AML-193 (cell line): ENCODE measurements around the gene PRKCA.

Source experiments
- DNase-seq, 2 experiments: peaks; one replicate each; lab custom pipeline; 2025; lab: John Stamatoyannopoulos, UW

PRKCA gene

GRCh38 chr17:66746736-66747135, 444.3 kb downstream of the PRKCA start:
- DNase-seq: no peak

DNA sequence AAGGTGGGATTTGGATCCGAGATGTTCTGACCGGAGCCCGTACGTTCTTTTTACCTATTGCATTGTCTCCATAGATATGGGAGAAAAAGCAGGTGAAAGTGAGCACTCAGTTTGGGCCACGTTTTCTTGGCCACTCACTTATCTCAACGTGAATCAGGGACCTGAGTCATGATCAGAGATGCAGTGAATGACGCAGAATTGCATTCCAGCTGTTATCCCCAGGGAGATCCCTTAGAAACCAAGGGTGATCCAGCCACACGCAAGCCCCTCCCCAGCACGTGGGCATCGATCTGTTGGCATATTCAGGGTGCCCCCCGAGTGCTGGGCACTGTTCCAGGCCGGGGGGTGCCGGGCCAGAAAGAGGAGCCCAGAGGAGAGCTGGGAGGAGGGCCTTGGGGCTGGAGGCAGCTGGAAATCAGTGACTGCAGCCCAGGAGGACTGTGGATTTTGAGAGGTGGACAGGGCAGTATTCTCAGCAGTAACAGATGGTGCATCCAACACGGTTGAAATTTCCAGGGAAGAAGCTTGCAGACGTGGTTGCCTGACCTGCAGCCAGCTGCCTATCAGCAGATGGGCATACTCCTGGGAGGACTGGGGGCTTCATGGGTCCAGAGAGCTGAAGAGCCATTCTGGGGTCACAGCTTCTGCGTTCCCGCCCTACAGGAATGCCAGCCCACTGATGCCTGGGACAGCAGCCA, 445.3 kb downstream of the PRKCA start:
- no peak for DNase-seq

GRCh38 chr17:66748578-66748977, 446.2 kb downstream of the PRKCA start:
- no peak for DNase-seq

GRCh38 chr17:66749217-66749832, 446.9 kb downstream of the PRKCA start:
- no peak for DNase-seq

DNA sequence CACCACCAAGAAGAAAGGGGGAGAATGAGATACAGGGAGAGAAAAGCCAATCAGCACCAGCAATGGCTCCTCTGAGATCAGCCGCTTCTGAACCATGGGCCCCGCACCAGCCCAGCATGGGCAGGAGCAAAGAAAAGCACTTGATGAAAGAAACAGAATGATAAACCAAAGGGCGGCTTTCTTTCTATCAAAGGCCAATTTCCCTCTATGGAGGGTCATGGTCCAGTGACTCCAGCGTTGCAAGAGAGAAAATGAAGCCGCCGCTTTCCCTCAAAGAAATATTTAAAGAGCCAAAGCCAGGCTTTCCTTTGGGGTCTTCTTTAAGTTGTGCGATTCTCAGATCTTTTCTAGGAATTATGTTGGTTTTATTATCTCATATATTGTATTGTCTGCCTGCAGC, 447.7 kb downstream of the PRKCA start:
- DNase-seq: no peak

- no peak for DNase-seq
Measured at GRCh38 chr17:66750781-66751543, 448.5 kb downstream of the PRKCA start.

GRCh38 chr17:66751771-66752170, 449.4 kb downstream of the PRKCA start:
- no peak for DNase-seq

DNA sequence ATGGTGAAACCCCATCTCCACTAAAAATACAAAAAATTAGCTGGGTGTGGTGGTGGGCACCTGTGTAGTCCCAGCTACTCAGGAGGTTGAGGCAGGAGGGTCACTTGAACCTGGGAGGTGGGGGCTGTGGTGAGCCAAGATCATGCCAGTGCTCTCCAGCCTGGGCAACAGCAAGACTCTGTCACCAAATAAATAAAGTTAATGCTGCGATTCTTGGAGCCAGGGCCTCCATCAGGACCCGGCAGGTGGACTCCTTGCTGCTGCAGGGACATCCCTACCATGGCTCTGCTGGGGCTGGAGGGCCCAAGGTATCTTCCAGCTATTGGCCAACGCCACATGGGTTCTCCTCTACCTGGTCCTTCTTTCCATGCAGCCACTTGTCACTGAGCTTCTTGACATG, 450.0 kb downstream of the PRKCA start:
- no peak for DNase-seq

- DNase-seq: no peak
Measured at GRCh38 chr17:66753126-66753920, 450.9 kb downstream of the PRKCA start.

GRCh38 chr17:66755101-66755943, 452.9 kb downstream of the PRKCA start:
- DNase-seq: no peak

- DNase-seq: no peak
Measured at GRCh38 chr17:66755944-66756290, 453.5 kb downstream of the PRKCA start.

- no peak for DNase-seq
Measured at GRCh38 chr17:66760324-66760723, 457.9 kb downstream of the PRKCA start.

GRCh38 chr17:66762276-66762675, 459.9 kb downstream of the PRKCA start:
- no peak for DNase-seq

- no peak for DNase-seq
Measured at GRCh38 chr17:66763056-66763455, 460.6 kb downstream of the PRKCA start.

DNA sequence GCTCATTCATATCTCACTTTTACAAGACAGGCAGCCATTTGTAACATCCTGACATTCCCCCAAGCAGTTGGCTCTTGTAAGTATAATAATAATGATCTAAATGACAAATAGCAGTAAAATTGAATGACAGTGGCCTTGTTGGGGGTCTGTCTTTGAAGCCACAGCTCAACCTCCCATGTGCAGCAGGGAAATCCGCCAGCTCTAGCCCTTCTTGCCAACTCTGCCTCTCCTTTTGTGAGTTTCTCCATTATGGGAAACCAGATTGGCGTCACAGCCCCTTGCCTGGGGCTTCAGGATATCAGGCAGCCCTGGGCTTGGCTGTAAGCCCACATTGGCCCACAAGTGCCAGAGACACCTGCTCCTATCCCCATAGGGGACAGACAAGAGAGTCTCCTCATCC, 462.1 kb downstream of the PRKCA start:
- no peak for DNase-seq

- no peak for DNase-seq
Measured at GRCh38 chr17:66767154-66767933, 464.9 kb downstream of the PRKCA start.

GRCh38 chr17:66769911-66770310, 467.5 kb downstream of the PRKCA start:
- DNase-seq: no peak

DNA sequence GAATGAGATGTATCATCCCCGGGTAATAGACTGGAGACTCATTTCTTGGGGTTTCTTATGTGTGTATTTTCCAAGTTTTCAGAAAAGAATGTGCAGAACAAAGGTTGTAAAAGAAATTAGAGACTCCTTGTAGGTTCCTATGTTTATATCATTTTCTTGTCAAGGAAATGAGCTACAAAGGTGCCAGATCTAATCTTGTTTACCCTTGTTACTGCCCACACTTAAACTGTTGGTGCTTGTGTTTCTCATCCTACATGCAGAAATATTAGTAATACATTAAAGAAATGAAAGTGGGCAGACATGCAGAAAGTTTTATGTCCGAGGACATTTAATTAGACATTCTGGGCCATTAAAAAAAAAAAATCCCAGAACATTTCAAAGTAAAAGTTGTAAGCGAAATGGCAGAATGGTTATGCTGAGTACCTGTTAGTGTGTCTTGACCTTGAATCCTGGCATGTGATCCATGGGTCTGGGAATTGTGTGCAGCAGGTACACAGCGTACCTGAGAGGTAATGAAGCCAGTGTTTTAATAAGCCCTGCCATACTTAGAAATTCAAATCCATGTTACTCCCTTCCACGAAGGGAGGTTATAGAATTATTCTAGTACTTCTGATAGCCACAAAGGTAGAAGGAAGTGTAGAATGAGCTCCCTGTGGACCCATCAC, 469.9 kb downstream of the PRKCA start:
- no peak for DNase-seq

GRCh38 chr17:66775271-66775670, 472.9 kb downstream of the PRKCA start:
- DNase-seq: no peak

GRCh38 chr17:66775881-66776400, 473.5 kb downstream of the PRKCA start:
- DNase-seq: no peak
